ENCODE data around the gene CSTPP1. TPM values are rescaled to one million over a fixed set of nuclear protein-coding genes. Genes with fewer than 3 reads are reported as not detected.

CSTPP1 gene
- total and polyA plus RNA-seq, 2 of the 4 experiments (the other 2 are of a cell fraction): 22.0 to 35.7 TPM

DNA sequence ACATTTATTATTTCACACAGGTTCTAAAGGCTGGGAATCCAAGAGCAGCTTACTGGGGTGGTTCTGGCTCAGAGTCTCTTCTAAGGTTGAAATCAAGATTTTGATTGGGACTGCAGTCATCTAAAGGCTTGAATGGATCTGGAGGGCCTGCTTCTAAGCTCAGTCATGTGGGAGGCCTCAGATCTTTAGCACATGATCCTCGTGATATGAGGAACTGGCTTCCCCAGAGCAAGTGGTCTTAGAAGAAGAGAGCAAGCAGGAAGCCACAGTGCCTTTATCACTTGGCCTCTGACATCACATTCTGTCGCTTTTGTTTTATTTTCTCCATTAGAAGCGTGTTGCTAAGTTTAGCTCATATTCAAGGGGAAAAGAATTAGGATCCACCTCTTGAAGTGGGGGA, 151.2 kb downstream of the CSTPP1 start:
- Histone ChIP-seq H3K9me1 (ENCODE audit: insufficient read depth, low read length) (0 out of 2 replicates have a peak, but pooled peaks cover 4% of the 10 kb centered on the region), H3K56ac (ENCODE audit: extremely low read depth, insufficient read depth, low read length) (no peak overlapping the region), H3K9ac (ENCODE audit: low read depth, low read length) (no peak overlapping the region), H2BK5ac (ENCODE audit: low read depth, low read length, poor library complexity, severe bottlenecking) (no peak overlapping the region), H4K5ac (ENCODE audit: low read depth, low read length) (no peak overlapping the region), H2BK20ac (ENCODE audit: low read depth, low read length) (no peak overlapping the region), H4K8ac (ENCODE audit: low read depth in 2 of 2, low read length in 2 of 2) (no peak overlapping the region), H3K18ac (ENCODE audit: low read depth, low read length) (no peak overlapping the region), H3K14ac (replicated peaks; ENCODE audit: low read depth, low read length) (no peak overlapping the region), H3K79me1 (ENCODE audit: low read depth in 1 of 2, low read length in 2 of 2) (no peaks in the 10 kb centered on the region), H4K91ac (ENCODE audit: insufficient read depth, low read depth, low read length) (no peak overlapping the region), H2BK120ac (ENCODE audit: low read depth, low read length) (no peak overlapping the region), H3K4me2 (ENCODE audit: low read depth, low read length) (no peak overlapping the region), H4K20me1 (ENCODE audit: insufficient read depth, low read length) (no peaks in the 10 kb centered on the region), H2BK15ac (ENCODE audit: low read depth, low read length) (no peak overlapping the region), H2AFZ (replicated peaks; ENCODE audit: low read length, poor library complexity) (no peak overlapping the region), H3K36me3 (ENCODE audit: control insufficient read depth, insufficient read depth, low read length) (no peaks in the 10 kb centered on the region), H3K4me3 (ENCODE audit: insufficient read depth, low read depth, low read length) (no peak overlapping the region), H3K4ac (ENCODE audit: low read depth, low read length) (no peak overlapping the region), H2AK9ac (replicated peaks; ENCODE audit: low read depth, low read length, poor library complexity) (no peak overlapping the region), H3K4me1 (ENCODE audit: control insufficient read depth, insufficient read depth, low read length) (peaks cover 2% of the 10 kb centered on the region; the same call in 1 of the 2 replicates), H3K27me3 (ENCODE audit: control insufficient read depth, insufficient read depth, low read length) (no peaks in the 10 kb centered on the region), H3K23ac (ENCODE audit: low read depth, low read length) (no peak overlapping the region), H2AK5ac (ENCODE audit: low read depth, low read length) (no peak overlapping the region), H3K9me3 (ENCODE audit: control insufficient read depth, insufficient read depth, low read length) (peaks cover 3% of the 10 kb centered on the region; the same call in 1 of the 2 replicates), H3K27ac (ENCODE audit: insufficient read depth, low read length) (no peak overlapping the region)
- intact Hi-C loops (cut with micrococcal nuclease) (no loop called here), in situ Hi-C loops (cut with MboI; ENCODE audit: low sequenced_read_pairs) (no loop called here), dilution Hi-C loops (cut with HindIII; ENCODE audit: low sequenced_read_pairs, unreplicated experiment) (no loop called here)
- no CpG with 5 or more reads among the region's 3 CpGs for WGBS, 2 experiments (ENCODE audit: extremely low coverage in 2 of 2, insufficient read length in 1 of 2)
- BruUV-seq (replicated peaks): no TSS peak
- TF ChIP-seq, protein P1, sequence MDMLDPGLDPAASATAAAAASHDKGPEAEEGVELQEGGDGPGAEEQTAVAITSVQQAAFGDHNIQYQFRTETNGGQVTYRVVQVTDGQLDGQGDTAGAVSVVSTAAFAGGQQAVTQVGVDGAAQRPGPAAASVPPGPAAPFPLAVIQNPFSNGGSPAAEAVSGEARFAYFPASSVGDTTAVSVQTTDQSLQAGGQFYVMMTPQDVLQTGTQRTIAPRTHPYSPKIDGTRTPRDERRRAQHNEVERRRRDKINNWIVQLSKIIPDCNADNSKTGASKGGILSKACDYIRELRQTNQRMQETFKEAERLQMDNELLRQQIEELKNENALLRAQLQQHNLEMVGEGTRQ (IDR thresholded peaks at IDR 0.05; ENCODE audit: low read depth, low read length): no peak
- TF ChIP-seq, protein P2, sequence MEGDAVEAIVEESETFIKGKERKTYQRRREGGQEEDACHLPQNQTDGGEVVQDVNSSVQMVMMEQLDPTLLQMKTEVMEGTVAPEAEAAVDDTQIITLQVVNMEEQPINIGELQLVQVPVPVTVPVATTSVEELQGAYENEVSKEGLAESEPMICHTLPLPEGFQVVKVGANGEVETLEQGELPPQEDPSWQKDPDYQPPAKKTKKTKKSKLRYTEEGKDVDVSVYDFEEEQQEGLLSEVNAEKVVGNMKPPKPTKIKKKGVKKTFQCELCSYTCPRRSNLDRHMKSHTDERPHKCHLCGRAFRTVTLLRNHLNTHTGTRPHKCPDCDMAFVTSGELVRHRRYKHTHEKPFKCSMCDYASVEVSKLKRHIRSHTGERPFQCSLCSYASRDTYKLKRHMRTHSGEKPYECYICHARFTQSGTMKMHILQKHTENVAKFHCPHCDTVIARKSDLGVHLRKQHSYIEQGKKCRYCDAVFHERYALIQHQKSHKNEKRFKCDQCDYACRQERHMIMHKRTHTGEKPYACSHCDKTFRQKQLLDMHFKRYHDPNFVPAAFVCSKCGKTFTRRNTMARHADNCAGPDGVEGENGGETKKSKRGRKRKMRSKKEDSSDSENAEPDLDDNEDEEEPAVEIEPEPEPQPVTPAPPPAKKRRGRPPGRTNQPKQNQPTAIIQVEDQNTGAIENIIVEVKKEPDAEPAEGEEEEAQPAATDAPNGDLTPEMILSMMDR (conservative IDR thresholded peaks at IDR 0.05; ENCODE audit: low read depth, low read length): no peak
- TF ChIP-seq RCOR1 (IDR thresholded peaks at IDR 0.05; ENCODE audit: insufficient replicate concordance, low read length) (no peak), FOS (IDR thresholded peaks at IDR 0.05; ENCODE audit: low read depth, low read length) (no peak), NFE2L2 (IDR thresholded peaks at IDR 0.05; ENCODE audit: low read depth, low read length) (no peak), POLR2A (IDR thresholded peaks at IDR 0.05; ENCODE audit: low read depth, low read length) (no peak), MXI1 (IDR thresholded peaks at IDR 0.05; ENCODE audit: borderline replicate concordance, low read depth, low read length) (no peak), MAFK (IDR thresholded peaks at IDR 0.05; ENCODE audit: low read depth, low read length) (no peak), SMC3 (IDR thresholded peaks at IDR 0.05; ENCODE audit: low read depth, low read length) (no peak), RFX5 (IDR thresholded peaks at IDR 0.05; ENCODE audit: low read depth, low read length) (no peak), CEBPB (IDR thresholded peaks at IDR 0.05; ENCODE audit: low read depth, low read length) (no peak), BHLHE40 (IDR thresholded peaks at IDR 0.05; ENCODE audit: low read depth, low read length) (no peak), CHD1 (IDR thresholded peaks at IDR 0.05; ENCODE audit: low read depth, low read length) (no peak), RAD21 (IDR thresholded peaks at IDR 0.05; ENCODE audit: low read length) (no peak), MAZ (IDR thresholded peaks at IDR 0.05; ENCODE audit: borderline replicate concordance, low read depth, low read length) (no peak)
- TF ChIP-seq, protein P3, sequence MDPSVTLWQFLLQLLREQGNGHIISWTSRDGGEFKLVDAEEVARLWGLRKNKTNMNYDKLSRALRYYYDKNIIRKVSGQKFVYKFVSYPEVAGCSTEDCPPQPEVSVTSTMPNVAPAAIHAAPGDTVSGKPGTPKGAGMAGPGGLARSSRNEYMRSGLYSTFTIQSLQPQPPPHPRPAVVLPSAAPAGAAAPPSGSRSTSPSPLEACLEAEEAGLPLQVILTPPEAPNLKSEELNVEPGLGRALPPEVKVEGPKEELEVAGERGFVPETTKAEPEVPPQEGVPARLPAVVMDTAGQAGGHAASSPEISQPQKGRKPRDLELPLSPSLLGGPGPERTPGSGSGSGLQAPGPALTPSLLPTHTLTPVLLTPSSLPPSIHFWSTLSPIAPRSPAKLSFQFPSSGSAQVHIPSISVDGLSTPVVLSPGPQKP (IDR thresholded peaks at IDR 0.05; ENCODE audit: borderline replicate concordance, low read depth, low read length): no peak
- no peak for DNase-seq
- POLR2A ChIA-PET (ENCODE audit: unreplicated experiment): no interaction called here
- CTCF ChIA-PET: interaction anchor here (0.6 kb wide), 1 partner anchor 82 kb away, joined by 3 read pairs; no protein-coding TSS in a partner anchor
- no peak for ATAC-seq (ENCODE audit: low read depth)
